ENCODE data around the gene P2RY13. TPM values are rescaled to one million over a fixed set of nuclear protein-coding genes. Genes with fewer than 3 reads are reported as not detected.

The P2RY13 gene
- total and polyA plus RNA-seq, 2 of the 4 experiments (the other 2 are of a cell fraction): not detected

- no peak for TF ChIP-seq USF2 (IDR thresholded peaks at IDR 0.05; ENCODE audit: low read depth, low read length)
- no peak for TF ChIP-seq MAFK (IDR thresholded peaks at IDR 0.05; ENCODE audit: low read depth, low read length)
- TF ChIP-seq POLR2A (IDR thresholded peaks at IDR 0.05; ENCODE audit: low read depth, low read length): no peak
- TF ChIP-seq CHD1 (IDR thresholded peaks at IDR 0.05; ENCODE audit: low read depth, low read length): no peak
- TF ChIP-seq RCOR1 (IDR thresholded peaks at IDR 0.05; ENCODE audit: insufficient replicate concordance, low read length): no peak
- no peak for ATAC-seq (ENCODE audit: low read depth)
- Histone ChIP-seq H3K23ac (ENCODE audit: low read depth, low read length) (no peak overlapping the region), H2BK20ac (ENCODE audit: low read depth, low read length) (no peak overlapping the region), H3K56ac (ENCODE audit: extremely low read depth, insufficient read depth, low read length) (no peak overlapping the region), H2AK9ac (replicated peaks; ENCODE audit: low read depth, low read length, poor library complexity) (no peak overlapping the region), H3K9me1 (ENCODE audit: insufficient read depth, low read length) (no peaks in the 10 kb centered on the region), H2AFZ (replicated peaks; ENCODE audit: low read length, poor library complexity) (no peak overlapping the region), H3K14ac (replicated peaks; ENCODE audit: low read depth, low read length) (no peak overlapping the region), H4K5ac (ENCODE audit: low read depth, low read length) (no peak overlapping the region), H3K4me2 (ENCODE audit: low read depth, low read length) (no peak overlapping the region), H3K9me3 (ENCODE audit: control insufficient read depth, insufficient read depth, low read length) (no peaks in the 10 kb centered on the region), H2AK5ac (ENCODE audit: low read depth, low read length) (no peak overlapping the region), H2BK15ac (ENCODE audit: low read depth, low read length) (no peak overlapping the region), H4K8ac (ENCODE audit: low read depth in 2 of 2, low read length in 2 of 2) (no peak overlapping the region), H3K9ac (ENCODE audit: low read depth, low read length) (no peak overlapping the region), H3K18ac (ENCODE audit: low read depth, low read length) (no peak overlapping the region; the same call in 1 of the 2 replicates), H3K27ac (ENCODE audit: insufficient read depth, low read length) (no peak overlapping the region), H3K4me1 (ENCODE audit: control insufficient read depth, insufficient read depth, low read length) (peaks cover 6% of the 10 kb centered on the region; the same call in 1 of the 2 replicates), H4K20me1 (ENCODE audit: insufficient read depth, low read length) (no peaks in the 10 kb centered on the region), H2BK120ac (ENCODE audit: low read depth, low read length) (no peak overlapping the region), H2BK5ac (ENCODE audit: low read depth, low read length, poor library complexity, severe bottlenecking) (no peak overlapping the region), H3K36me3 (ENCODE audit: control insufficient read depth, insufficient read depth, low read length) (no peaks in the 10 kb centered on the region), H3K79me1 (ENCODE audit: low read depth in 1 of 2, low read length in 2 of 2) (no peaks in the 10 kb centered on the region), H3K4ac (ENCODE audit: low read depth, low read length) (no peak overlapping the region), H3K4me3 (ENCODE audit: insufficient read depth, low read depth, low read length) (no peak overlapping the region), H3K27me3 (ENCODE audit: control insufficient read depth, insufficient read depth, low read length) (no peaks in the 10 kb centered on the region), H4K91ac (ENCODE audit: insufficient read depth, low read depth, low read length) (no peak overlapping the region)
- dilution Hi-C loops (cut with HindIII; ENCODE audit: low sequenced_read_pairs, unreplicated experiment): no loop called here
- in situ Hi-C loops (cut with MboI; ENCODE audit: low sequenced_read_pairs): no loop called here
- POLR2A ChIA-PET (ENCODE audit: unreplicated experiment): no interaction called here
- intact Hi-C loops (cut with micrococcal nuclease): no loop called here
- DNase-seq: no peak
- CTCF ChIA-PET: interaction anchor here (0.6 to 1.1 kb wide), 2 partner anchors 9 to 16 kb away, joined by 3 to 4 read pairs; no protein-coding TSS in a partner anchor
- WGBS, 2 experiments (ENCODE audit: extremely low coverage in 2 of 2, insufficient read length in 1 of 2): no CpG with 5 or more reads among the region's 5 CpGs
- no TSS peak for BruUV-seq (replicated peaks)
Observed at GRCh38 chr3:151367448-151367847, 38.1 kb upstream of the P2RY13 start.

Data from IMR-90 (cell line).